T1000 (cell line): ENCODE results near the gene IPO7.
"Not testable (repeated sequence)": the region's sequence is repeated elsewhere in the genome, so short reads cannot be mapped to it uniquely, and the experiment has no call there.

Experiments used
- DNase-seq: peaks from one replicate; lab custom pipeline; 2025; ENCODE audit warnings: mixed read lengths; lab: John Stamatoyannopoulos, UW

The IPO7 gene

GRCh38 chr11:9384535-9385326 is at the start of gene IPO7:
IPO7 (plus strand) TSS chr11:9384652; CDS start chr11:9384764, 112 bp downstream.
- peak; percentile 63 for DNase-seq

GRCh38 chr11:9341638-9342178 is 42.7 kb upstream of the IPO7 start:
- DNase-seq, result no peak

- DNase-seq, result no peak
Observed at GRCh38 chr11:9344061-9344680, 40.3 kb upstream of the IPO7 start.

GRCh38 chr11:9347100-9347499 is 37.4 kb upstream of the IPO7 start:
- DNase-seq, result no peak

- not testable (repeated sequence) for DNase-seq
Observed at GRCh38 chr11:9347779-9348178, 36.7 kb upstream of the IPO7 start.

- DNase-seq, result no peak
Observed at GRCh38 chr11:9351321-9351881, 33.1 kb upstream of the IPO7 start.

- DNase-seq, result no peak
Observed at GRCh38 chr11:9357041-9357440, 27.4 kb upstream of the IPO7 start.

- DNase-seq, result not testable (repeated sequence)
Observed at GRCh38 chr11:9360862-9361622, 23.4 kb upstream of the IPO7 start.

GRCh38 chr11:9362393-9362863 is 22.0 kb upstream of the IPO7 start:
- DNase-seq, result no peak

GRCh38 chr11:9363954-9364912 is 20.2 kb upstream of the IPO7 start:
- DNase-seq, result peak; percentile 90

GRCh38 chr11:9367551-9367950 is 16.9 kb upstream of the IPO7 start:
- DNase-seq, result no peak

GRCh38 chr11:9377036-9377435 is 7.4 kb upstream of the IPO7 start:
- DNase-seq, result no peak

GRCh38 chr11:9379041-9379440 is 5.4 kb upstream of the IPO7 start:
- no peak for DNase-seq

GRCh38 chr11:9380773-9381172 is 3.7 kb upstream of the IPO7 start:
- DNase-seq, result no peak

GRCh38 chr11:9385327-9385899 is 961 bp downstream of the IPO7 start:
- DNase-seq, result no peak

GRCh38 chr11:9386086-9386485 is 1.6 kb downstream of the IPO7 start:
- DNase-seq, result no peak

- no peak for DNase-seq
Observed at GRCh38 chr11:9386901-9387300, 2.4 kb downstream of the IPO7 start.

GRCh38 chr11:9396310-9396709 is 11.9 kb downstream of the IPO7 start:
- DNase-seq, result no peak

GRCh38 chr11:9396752-9397151 is 12.3 kb downstream of the IPO7 start:
- no peak for DNase-seq
